GM15510 (cell line): ENCODE data around the gene C1orf141.

Source experiments
- POLR2A ChIP-seq: IDR thresholded peaks from 3 replicates; pipeline ENCODE4 v1.6.1; 2011; ENCODE audit warnings: borderline replicate concordance; ENCODE audit not compliant: insufficient read length; ENCODE audit errors: extremely low read depth

C1orf141 gene

DNA sequence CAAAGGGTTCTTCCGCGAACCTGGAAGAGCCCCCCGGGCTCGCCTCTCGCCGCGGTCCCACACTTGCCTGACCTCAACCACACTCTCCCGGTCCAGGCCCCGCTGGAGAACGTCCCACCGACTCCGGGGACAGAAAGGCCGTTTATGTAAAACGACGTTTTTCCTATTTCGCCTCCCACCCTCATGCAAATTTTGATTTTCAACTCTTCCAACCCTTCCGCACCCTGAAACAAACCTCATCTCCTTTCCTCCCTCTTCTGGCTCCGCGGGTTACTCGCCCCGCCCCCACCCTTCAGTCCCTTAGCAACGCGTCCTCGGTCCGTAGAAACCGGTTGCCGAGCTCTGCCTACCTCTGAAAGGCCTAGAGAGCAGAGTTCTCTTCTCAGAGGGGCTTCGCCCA is at the start of gene C1orf141:
Gene C1orf141, minus strand, starts transcription at position 276 of the 400 bp plus-strand sequence. CDS start 7,730 bp downstream, outside the sequence.
- TF ChIP-seq POLR2A = no peak

GRCh38 chr1:67175530-67176087 is 40.8 kb upstream of the C1orf141 start:
- TF ChIP-seq POLR2A = no peak

- no peak for TF ChIP-seq POLR2A
Measured at GRCh38 chr1:67174716-67175284, 40.0 kb upstream of the C1orf141 start.

DNA sequence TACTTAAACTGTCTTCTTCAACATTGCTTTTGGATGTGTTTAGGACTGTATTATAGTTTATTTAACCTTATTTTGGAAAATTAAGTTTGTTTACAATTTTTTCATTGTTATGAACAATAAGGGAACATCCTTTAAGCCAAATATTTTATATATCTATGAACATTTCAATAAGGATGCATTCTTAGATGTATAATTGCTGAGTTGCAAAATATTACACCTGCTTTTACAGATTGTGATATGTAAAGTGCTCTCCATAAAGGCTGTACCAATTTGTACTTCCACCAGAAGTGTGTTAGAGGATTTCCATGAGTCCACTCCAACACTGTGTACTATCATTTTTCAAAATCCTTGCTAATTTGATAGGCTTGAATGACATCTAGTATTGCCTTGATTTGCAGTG is 39.2 kb upstream of the C1orf141 start:
- TF ChIP-seq POLR2A = no peak

DNA sequence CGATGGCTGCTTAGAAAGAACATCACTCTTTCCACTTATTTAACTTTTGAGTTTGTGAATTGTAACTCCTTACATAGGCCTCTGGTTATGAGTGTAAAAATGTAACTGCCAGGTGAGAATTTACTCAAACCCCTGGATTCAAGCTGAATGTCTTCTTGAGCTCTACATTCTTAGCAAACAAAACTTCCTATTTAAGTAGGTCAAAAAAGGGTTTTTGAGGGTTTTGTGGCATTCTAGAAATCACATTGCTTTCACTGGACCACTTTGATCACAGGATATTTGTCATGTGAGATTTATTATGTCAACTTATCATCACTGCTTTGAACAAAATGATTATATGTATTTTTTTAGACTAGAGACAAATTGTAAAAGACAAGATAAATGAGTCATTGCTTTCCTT is 37.2 kb upstream of the C1orf141 start:
- TF ChIP-seq POLR2A = no peak

GRCh38 chr1:67171574-67171955 is 36.8 kb upstream of the C1orf141 start:
- no peak for TF ChIP-seq POLR2A

GRCh38 chr1:67170751-67171573 is 36.2 kb upstream of the C1orf141 start:
- no peak for TF ChIP-seq POLR2A

DNA sequence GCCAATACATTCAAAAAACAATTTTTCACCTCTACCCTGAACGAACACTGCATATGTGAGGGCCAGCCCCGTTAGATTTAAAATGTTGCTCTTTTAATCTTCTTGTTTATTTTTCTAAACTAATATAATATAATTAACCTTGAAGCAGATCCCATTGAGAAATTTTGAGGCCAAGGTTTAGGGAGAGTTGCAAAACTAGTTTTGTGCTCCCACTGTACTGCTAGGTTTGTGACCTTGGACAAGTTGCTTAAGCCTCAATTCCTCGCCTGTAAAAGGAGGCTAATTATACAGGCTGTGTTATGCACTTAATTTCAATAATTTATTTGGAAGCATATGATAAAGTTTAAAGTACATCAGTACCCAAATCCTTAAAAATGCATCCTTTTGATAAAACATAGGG is 35.2 kb upstream of the C1orf141 start:
- TF ChIP-seq POLR2A = no peak

DNA sequence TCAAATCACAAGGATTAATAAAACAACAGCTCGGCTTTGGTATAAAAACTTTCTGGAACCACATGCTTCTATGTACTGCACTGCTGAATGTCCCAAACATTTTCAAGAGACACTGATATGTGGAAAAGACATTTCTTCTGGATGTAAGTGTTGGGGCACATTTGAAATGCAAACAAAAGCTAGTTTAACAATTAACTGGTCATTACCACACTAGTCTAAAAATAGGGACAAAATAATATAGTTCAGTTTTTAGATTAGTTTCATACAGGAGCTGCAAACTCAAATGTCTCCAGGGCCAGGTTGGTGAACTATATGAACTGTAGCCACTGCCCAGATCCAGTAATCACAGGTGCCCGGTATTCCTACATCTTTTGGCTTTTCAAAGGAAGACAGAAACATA is 34.7 kb upstream of the C1orf141 start:
- TF ChIP-seq POLR2A = no peak

- TF ChIP-seq POLR2A = no peak
Measured at GRCh38 chr1:67166196-67166595, 31.4 kb upstream of the C1orf141 start, which contains the start of gene IL23R. Gene IL23R (plus strand): TSS chr1:67166454. CDS start chr1:67168121, 1,667 bp downstream.

DNA sequence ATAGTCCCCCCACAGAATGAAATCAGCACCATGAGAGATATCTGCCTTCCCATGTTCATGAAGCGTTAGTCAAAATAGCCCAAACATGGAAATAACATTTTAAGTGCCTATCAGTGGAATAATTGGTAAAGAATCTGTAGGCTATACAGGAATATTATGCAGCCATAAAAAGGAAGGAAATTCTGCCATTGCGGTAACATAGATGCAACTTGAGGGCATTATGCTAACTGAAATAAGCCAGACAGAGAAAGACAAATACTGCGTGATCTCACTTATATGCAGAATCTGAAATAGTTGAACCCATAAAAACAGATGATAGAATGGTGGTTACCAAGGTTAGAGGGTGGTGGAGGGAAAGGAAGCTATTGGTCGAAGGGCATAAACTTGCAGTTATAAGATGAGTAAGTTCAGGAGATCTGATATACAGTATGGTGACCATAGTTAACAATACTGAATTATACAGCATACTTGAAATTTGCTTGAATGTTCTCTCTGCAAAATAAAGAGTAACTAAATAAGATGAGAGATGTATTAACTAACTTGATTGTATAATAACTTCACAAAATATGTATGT is 30.8 kb upstream of the C1orf141 start:
- TF ChIP-seq POLR2A = no peak

- no peak for TF ChIP-seq POLR2A
Measured at GRCh38 chr1:67162954-67163353, 28.2 kb upstream of the C1orf141 start.

- no peak for TF ChIP-seq POLR2A
Measured at GRCh38 chr1:67159233-67159632, 24.5 kb upstream of the C1orf141 start.

DNA sequence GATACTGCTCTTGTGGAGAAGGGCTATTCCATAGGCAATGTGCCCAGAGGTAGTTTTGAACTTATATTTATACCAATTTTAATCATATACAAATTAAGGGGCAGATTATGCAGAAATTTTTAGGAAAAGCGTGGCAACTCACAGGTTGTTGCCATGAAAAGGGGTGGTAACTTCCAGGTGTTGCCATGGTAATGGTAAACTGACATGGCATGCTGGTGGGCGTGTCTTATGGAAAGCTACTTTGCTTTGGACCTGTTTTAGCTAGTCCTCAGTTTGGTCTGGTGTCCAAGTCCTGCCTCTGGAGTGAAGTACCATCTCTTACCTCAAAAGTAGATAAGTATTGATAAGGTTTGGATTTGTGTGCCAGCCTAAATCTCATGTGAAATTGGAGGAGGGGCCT is 23.6 kb upstream of the C1orf141 start:
- no peak for TF ChIP-seq POLR2A

- TF ChIP-seq POLR2A = no peak
Measured at GRCh38 chr1:67150931-67151330, 16.2 kb upstream of the C1orf141 start.
